ENCODE data around the gene OTUD6A. TPM values are rescaled to one million over a fixed set of nuclear protein-coding genes. Genes with fewer than 3 reads are reported as not detected.

Gene OTUD6A
- total RNA-seq, 2 experiments from 2014 or later = not detected

Small RNA genes lying within 50 kb of the gene (microRNA-seq; reads per million reads assigned to microRNA genes)
- 6.3 reads per million for gene MIR676

Other genes with a start within 250 kb of the OTUD6A start
- gene AWAT2, start 12.5 kb upstream of the OTUD6A start, total RNA-seq = not detected
- gene IGBP1, start 71.0 kb downstream of the OTUD6A start, total RNA-seq = 10 to 100 TPM; 52.8 to 57.8 TPM
- not detected for gene DGAT2L6, start 115.0 kb downstream of the OTUD6A start, total RNA-seq
- gene AWAT1, start 172.2 kb downstream of the OTUD6A start, total RNA-seq = not detected
- gene P2RY4, start 197.7 kb downstream of the OTUD6A start, total RNA-seq = under 1 TPM in 1 of 2 experiments, not detected in 1; 0.19 TPM
- not detected for gene ARR3, start 205.9 kb downstream of the OTUD6A start, total RNA-seq
- not detected for gene RAB41, start 219.7 kb downstream of the OTUD6A start, total RNA-seq
- 10 to 100 TPM; 27.0 to 31.2 TPM for gene PDZD11, start 227.5 kb downstream of the OTUD6A start, total RNA-seq
- 10 to 100 TPM; 27.9 to 28.8 TPM for gene KIF4A, start 227.6 kb downstream of the OTUD6A start, total RNA-seq